Endothelial cell of coronary artery (primary cell): ENCODE data around the gene TTC12. TPM values are rescaled to one million over a fixed set of nuclear protein-coding genes. Genes with fewer than 3 reads are reported as not detected.

ENCODE experiments used
- total RNA-seq: library from RNA; depleted of rRNA; stranded (reverse); fragments of >200 nt; gene quantifications from 2 replicates; pipeline ENCODE4 v1.2.3, GENCODE V29; 2014

The TTC12 gene
- total RNA-seq: 4.8 and 6.3 TPM in 2 replicates

GRCh38 chr11:113314389-113315301 lies at the start of gene TTC12:
Gene TTC12 (plus strand): TSS chr11:113314583. CDS start chr11:113316258, 1,675 bp downstream.

DNA sequence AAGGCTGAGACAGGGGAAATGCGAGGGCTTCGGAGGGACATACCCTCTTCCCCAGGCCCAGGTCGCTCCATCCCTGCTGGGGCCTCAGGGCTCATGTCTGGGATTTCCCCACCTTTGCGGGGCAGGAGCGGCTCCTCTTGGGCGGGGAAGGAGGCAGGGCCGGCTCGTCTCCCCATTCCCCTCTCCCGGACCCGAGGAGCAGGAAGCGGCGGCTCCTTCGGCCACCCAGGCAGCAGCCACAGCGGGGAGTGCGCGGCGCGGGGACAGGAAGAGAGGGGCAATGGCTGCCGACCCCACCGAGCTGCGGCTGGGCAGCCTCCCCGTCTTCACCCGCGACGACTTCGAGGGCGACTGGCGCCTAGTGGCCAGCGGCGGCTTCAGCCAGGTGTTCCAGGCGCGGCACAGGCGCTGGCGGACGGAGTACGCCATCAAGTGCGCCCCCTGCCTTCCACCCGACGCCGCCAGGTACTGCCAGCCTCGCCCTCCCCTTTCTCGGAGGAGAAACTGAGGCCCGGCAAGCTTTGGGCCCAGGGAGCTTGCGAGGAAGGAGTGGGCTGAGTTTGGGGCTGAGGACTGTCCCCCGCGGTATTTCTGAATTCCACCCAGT lies 73.3 kb downstream of the TTC12 start, which contains the start of gene ANKK1:
Gene ANKK1 (plus strand): TSS at position 175 of the 607 bp plus-strand sequence. CDS start 106 bp downstream, at position 281.

Other genes with a start within 250 kb of the TTC12 start
- 0.09 TPM in 1 of 2 replicates, not detected in the other for gene ANKK1, start 73.2 kb downstream of the TTC12 start, total RNA-seq
- not detected in 2 replicates for gene DRD2, start 160.8 kb downstream of the TTC12 start, total RNA-seq